COLO668 (cell line): ENCODE results near the gene GRIK4.
"Not testable (repeated sequence)": the region's sequence is repeated elsewhere in the genome, so short reads cannot be mapped to it uniquely, and the experiment has no call there.

Source experiments
- DNase-seq: peaks from one replicate; lab custom pipeline; 2025; ENCODE audit not compliant: unreplicated experiment; lab: John Stamatoyannopoulos, UW

Gene GRIK4, protein sequence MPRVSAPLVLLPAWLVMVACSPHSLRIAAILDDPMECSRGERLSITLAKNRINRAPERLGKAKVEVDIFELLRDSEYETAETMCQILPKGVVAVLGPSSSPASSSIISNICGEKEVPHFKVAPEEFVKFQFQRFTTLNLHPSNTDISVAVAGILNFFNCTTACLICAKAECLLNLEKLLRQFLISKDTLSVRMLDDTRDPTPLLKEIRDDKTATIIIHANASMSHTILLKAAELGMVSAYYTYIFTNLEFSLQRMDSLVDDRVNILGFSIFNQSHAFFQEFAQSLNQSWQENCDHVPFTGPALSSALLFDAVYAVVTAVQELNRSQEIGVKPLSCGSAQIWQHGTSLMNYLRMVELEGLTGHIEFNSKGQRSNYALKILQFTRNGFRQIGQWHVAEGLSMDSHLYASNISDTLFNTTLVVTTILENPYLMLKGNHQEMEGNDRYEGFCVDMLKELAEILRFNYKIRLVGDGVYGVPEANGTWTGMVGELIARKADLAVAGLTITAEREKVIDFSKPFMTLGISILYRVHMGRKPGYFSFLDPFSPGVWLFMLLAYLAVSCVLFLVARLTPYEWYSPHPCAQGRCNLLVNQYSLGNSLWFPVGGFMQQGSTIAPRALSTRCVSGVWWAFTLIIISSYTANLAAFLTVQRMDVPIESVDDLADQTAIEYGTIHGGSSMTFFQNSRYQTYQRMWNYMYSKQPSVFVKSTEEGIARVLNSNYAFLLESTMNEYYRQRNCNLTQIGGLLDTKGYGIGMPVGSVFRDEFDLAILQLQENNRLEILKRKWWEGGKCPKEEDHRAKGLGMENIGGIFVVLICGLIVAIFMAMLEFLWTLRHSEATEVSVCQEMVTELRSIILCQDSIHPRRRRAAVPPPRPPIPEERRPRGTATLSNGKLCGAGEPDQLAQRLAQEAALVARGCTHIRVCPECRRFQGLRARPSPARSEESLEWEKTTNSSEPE

DNA sequence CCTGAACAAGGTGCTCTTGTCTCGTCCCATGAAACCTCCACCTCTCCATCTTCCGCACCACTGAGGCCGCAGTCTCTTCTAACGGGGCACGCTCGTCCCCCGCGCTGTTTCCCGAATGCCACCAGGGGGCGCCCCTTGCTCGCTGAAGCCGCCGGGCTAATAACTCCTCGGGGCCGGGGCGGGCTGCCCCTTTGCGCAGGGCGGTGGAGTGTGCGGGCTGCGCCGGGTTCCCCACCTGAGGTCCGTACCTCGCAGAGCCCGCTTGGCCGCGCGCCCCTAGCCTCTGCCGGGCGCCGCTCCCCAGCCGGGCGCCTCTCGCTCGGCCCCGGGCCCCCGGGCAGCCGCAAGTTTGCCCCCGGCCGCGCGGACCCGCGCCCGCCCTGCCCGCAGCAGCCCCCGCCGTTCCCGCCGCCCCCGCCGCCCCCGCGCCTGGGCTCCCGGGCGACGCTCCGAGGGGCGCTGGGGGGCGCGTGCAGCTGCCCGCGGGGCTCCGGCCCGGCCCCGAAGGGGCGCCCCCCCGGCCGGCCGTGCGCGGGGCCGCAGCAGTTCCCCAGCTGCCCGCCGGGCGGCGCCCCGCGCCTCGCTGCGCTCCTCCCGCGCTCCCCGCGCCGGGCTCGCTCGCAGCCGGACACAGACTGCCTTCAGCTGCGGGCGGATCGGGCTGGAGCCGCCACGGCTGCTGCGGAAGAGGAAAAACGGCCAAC is at the start of gene GRIK4:
Gene GRIK4 (plus strand): TSS at position 633 of the 704 bp plus-strand sequence. CDS start 148,571 bp downstream, outside the sequence.
- DNase-seq, result peak; percentile 83

DNA sequence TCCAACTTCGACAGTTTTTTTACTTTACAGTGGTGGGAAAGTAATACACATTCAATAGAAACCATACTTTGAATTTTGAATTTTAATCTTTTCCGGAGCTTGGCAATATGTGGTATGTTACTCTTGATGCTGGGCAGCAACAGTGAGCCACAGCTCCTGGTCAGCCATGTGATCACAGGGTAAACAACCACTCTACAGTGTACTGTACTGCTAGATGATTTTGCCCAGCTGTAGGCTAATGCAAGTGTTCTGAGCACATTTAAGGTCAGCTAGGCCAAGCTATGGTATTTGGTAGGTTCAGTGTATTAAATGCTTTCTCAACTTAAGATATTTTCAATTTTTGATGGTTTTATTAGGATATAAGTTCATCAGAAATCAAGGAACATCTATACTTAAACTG is 48.7 kb upstream of the GRIK4 start:
- no peak for DNase-seq

DNA sequence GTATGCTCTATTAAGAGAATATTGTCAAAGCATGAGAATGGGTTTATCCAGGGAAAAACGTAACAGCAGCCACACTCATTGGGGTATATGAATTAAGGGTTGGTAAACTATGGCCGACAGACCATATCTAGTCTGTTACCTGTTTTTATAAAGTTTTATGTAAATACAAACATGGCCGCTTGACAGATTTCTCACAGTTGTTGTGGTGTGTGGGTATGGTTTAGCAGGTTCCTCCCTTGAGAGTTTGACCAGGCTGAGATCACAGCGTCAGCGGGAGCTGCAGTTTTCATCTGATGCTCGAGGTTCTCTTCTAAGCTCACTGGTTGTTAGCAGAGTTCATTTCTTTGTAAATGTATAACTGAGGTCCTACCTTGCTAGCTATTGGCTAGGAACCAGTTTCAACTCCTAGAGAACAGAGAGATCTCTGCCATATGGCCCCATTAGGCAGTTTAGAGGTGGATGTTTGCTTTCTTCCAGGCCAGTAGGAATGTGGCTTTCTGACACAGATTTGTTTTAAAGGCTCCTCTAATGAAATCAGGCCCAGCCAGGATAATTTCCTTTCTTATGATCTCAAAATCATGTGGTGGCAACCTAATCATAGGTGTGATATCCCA is 45.5 kb upstream of the GRIK4 start:
- no peak for DNase-seq

DNA sequence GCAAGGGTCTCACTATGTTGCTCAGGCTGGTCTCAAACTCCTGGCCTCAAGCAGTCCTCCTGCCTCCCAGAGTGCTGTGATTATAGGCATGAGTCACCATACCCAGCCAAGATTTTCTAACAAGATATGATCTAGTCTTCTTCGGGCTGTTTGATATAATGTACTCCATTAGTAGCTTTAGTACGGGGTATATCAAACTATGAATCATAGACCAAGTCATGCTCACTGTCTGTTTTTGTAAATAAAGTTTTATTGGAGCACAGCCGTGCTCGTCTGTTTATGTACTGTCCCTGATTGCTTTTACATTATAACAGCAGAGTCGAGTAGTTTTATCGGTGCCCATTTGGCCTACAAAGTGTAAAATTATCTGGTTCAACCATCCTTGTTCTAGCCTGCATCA is 43.9 kb upstream of the GRIK4 start:
- no peak for DNase-seq

DNA sequence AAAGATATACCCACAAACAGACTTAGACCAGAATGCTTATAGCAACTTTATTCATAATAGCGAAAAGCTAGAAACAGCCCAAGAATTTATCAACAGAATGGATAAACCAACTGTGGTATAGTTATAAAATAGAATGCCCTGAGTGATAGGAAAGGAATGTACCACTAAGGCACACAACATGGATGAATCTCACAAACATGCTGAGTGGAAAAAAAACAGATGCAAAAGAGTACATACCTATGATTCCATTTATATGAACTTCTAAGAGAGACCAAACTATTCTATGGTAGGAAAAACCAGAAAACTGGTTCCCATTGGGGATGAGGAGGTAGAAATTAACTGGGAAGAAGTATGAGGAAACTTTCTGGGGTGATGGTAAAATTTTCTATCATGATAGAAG is 40.4 kb upstream of the GRIK4 start:
- DNase-seq, result no peak

DNA sequence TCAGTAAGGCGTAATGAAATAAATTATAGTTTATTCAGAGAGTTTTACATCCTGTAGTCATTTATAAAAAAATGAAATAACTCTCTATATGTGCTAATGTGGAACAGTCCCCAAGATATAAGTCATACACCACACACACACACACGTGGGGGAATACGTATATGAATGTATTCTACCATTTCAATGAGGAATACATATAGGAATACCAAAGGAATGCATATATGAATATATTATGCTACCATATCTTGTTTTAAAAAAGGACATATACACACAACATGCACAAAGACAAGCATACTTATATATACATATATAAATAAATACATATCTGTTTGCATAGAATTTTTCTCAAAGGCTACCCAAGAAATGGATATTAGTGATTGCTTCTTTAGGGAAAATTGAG is 39.6 kb upstream of the GRIK4 start:
- DNase-seq, result no peak

DNA sequence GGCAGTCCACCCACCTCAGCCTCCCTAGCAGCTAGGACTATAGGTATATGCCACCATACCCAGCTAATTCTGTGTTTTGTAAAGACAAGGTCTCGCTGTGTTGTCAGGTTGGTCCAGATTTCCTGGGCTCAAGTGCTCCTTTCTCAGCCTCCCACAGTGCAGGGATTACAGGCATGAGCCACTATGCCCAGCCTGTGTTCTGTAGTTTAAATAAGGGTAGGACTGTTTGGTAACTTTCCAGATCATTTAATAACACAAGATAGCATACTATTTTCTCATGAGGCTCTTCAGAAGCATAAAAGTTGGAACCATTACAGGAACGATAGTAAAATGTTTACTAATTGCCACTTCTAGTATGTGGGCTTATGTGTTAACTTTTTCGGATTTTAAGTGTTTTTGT is 38.0 kb upstream of the GRIK4 start:
- no peak for DNase-seq

DNA sequence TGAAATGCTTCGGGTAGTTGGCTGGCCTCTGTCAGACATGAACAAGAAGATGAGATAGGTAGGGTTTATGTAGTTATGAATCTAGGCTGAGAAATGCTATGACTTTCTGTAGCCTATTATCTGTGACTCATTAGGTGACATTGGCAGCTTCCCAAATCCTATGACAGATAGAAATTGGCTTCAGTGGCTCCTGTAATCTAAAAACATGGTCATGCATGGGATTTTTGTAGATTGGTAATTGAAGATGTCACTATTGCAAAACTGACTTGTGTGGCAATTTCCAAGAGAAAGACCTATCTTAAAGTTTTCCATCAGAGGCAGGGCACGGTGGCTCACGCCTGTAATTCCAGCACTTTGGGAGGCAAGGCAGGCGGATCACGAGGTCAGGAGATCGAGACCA is 29.4 kb upstream of the GRIK4 start:
- no peak for DNase-seq

DNA sequence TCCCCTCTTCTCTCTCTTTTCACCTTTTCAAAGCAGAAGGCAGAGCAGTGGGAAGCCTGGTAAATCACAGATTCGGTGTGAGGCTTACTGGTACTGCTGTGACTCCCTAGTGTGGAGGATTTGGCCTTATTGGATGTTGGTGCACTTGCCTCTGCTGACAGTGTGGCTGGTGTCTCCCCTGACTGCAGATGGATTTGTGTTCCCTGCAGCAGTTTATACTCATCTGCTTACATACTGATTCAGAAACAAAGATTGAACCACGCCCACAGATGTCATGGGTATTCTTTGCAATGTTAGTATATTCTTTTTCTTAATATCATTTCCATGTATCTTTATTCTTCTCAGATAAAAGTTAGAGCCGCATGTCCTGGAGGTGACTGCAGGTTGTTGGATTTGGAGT is 26.8 kb upstream of the GRIK4 start:
- DNase-seq, result no peak

DNA sequence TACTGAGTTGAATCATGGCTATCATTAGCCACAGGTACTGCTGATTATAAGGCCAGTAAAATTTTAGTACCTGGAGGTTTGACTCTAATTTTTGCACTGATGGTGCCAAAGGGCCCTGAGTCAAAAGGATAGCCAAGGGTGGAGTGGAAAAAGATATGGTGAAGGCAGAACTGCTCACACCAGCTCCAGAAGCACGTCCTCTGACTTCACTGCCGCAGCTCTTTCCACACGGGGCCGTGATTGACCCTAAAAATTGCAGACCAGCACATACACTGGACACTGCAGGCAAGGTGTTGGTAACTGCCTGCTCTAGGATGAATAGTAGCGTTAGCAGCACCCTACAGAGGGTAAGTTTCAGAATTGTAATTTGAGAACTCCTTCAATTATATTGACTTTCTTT is 25.4 kb upstream of the GRIK4 start:
- no peak for DNase-seq

DNA sequence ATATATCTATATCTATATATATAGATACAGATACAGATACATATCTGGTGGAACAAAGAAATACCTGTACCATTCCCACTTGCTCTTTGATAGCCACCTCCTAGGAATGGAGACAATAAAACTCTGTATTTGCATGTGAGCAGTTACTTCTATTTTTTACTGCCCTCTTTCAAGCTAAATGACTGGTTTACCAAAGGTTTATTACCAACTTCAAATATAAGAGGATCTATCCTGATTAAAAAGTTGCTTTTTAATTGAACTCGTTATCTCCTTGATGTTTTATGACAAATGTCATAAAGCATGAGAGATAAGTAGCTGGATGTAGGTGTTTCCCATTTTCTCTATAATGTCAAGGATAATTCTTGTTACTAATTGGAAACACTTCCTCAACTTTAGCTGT is 21.7 kb upstream of the GRIK4 start:
- no peak for DNase-seq

DNA sequence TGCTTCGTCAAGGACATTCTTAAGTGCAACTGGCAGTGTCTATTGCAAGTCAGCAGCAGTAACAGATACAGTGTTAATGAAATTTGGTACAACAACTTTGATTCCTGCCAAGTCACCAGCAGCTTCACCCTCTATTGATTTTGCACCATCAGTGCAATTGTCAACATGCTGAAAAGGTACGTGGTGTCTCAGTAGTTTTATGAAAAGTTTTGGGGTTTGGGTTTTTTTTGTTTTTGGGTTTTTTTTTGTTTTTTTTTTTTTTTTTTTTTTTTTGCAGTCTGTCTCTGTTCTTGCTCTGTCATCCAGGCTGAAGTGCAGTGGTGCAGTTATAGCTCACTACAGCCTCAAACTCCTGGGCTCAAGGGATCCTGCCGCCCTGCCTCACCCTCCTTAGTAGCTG is 19.1 kb upstream of the GRIK4 start:
- DNase-seq, result no peak

DNA sequence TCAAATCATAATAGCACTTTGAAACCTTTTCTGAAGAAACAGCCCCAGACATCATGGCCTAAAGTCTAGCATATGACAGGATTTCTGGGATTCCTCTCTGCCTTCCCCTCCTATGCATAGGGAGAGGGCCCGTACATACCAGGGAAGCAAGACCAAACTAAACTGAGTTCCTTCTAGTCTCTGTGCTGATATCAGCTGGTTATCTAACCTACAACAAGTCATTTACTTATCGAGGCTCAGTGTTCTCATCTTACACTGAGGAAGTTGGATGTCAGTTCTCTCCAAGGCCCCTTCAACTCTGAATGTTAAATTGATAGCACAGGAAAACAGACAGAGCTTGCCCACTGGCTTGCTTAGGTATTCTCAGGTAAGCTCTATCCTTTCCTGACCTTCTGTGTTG is 17.0 kb upstream of the GRIK4 start:
- no peak for DNase-seq

DNA sequence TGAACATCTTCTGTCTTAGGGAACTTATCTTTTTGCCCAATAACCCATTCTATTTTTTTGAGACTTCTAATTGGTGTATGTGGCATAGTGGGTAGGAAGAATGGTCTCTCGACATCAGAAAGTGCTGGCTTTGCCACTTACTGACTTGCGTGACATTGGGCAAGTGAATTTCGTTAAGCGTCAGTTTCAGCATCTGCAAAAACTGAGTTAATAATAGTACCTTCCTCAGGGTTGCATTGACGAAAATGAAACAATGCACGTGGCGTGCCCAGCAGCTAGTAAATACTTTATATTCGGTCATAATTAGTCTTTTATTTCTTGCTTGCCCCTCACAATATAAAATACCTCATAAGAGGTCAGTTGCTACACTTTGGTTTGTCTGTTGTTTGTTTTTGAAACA is 12.5 kb upstream of the GRIK4 start:
- no peak for DNase-seq

DNA sequence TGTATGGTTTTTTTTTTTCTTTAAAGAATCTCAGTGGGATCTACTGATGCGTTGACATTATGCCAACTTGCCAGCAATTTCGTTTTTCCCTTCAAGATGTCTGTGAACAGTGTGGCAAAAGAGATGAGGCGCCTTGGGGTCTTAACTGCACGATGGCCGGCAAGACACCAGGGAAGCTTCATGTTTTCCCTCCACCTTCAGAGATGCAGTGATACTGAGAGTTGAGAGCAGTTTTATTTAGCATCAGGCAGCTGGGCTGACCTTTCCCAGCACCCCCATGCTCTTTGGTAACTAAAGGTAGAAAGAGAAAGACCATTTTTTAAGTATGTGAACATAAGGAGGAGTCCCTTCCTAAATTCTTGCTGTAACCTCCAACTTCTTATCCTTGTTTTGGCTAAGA is 11.7 kb upstream of the GRIK4 start:
- no peak for DNase-seq

DNA sequence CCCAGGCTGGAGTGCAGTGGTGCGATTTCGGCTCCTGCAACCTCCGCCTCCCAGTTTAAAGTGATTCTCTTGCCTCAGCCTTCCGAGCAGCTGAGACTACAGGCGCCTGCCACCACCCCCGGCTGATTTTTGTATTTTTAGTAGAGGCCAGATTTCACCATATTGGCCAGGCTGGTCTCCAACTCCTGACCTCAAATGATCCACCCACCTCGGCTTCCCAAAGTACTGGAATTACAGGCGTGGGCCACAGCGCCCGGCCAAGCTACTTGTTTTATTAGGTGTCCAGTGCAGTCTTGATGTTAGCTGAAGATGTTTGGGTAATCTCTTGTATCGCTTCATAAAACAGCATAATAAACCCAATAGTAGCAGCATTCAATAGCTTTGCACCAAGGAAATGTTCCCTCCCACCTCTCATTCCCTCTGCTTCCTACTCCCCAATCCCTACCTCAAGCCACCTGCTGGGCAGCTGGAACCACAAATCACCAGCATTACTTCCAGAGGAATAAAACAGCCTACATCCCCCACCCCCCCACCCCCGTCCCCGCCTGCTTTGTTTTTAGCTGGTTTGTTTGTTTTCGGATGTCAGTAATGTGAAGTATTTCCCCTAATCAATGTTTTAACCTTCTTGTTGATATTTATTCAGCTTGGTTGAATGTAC is 11.0 kb upstream of the GRIK4 start:
- no peak for DNase-seq

DNA sequence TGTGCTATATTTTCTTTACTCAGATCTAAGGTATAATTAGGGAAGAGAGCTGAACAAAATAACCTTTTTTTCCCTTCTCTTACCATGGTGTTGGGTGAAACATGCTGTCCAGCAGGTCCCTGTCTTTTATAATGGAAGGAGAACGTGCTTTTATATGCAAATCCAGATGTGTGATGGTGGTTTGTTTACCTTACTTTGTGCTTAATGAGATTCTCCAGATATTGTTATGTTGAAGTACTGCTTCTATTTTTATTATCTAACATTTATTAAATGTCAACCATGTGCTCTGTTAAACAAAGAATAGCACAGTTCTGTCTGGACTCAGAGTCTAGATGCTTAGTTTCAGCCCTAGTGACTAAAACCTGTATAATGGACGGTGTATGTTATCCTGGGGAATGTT is 10.1 kb upstream of the GRIK4 start:
- no peak for DNase-seq

DNA sequence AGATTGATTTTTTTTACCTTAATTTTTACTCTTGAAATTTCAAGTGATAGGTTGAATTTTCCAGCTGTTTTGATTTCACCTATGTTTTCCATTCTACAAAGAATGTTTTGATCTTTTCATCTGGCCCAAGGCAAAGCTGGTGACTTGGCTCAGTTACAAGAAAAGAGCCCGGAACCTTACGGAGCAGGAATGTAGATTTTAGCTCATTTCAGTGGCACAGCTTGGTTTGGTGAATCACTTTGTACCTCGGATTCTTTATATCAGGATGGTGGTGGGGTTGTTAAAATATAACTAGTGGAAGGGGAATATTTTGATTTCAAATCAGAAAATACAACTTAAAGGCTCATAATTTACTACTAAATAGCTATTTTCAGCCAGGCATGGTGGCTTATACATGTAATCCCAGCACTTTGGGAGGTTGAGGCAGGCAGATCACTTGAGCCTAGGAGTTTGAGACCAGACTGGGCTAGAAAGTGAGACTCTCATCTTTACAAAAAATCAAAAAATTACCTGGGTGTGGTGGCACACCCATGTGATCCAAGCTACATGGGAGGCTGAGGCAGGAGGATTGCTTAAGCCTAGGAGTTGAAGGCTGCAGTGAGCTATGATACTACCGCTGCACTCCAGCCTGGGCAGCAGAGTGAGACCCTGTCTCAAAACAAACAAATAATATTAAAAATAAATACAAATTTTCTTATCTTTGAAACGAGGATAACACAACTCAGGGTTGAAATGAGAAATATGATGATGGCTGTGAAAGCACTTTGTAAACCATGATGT is 9.4 kb upstream of the GRIK4 start:
- no peak for DNase-seq

DNA sequence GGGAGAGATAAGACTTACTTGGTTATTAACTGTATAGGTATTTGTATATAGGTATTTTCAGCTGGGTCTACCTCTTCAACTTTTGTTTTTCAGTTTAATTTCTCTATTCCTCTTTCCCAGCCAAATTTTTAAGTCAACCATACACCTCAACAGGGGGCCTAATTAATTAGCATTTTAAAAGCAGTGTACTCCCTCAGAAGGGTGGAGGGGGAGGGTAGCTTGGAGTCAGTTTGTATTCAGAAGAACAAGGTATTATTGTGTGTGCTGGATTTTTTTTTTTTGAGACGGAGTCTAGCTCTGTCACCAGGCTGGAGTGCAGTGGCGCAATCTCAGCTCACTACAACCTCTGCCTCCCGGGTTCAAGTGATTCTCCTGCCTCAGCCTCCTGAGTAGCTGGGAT is 8.0 kb upstream of the GRIK4 start:
- not testable (repeated sequence) for DNase-seq
